ENCODE measurements around the gene GSX2.

GSX2 gene

DNA sequence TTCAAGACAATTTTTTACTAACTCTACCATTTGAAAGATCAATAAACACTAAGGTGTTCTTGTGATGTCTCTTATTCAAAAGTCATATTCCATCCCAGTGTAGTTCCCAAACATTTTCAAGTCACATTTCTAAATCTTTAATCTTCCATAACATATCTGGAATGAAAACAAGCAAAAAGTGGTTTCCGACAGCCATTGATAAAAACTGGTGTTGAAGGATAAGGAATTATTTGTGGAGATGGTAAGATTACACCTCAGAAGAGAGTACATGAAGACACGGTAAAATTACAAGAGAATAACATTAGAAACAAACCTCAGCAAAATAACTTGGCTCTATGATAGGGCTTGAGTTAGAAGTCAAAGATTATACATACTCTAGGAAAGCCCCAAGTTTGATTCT lies 39.8 kb upstream of the GSX2 start:
- Histone ChIP-seq H3K27ac (ENCODE audit: low read depth, low read length) (no peak overlapping the region), H3F3A (ENCODE audit: insufficient read depth) (peaks cover 5% of the 10 kb centered on the region; the same call in 1 of the 2 replicates), H3K9me2 (replicated peaks; ENCODE audit: insufficient read depth, low read length) (no peaks in the 10 kb centered on the region), H2AFZ (ENCODE audit: low read depth, low read length, severe bottlenecking) (no peak overlapping the region), H3K27me3 (ENCODE audit: low read length) (no peaks in the 10 kb centered on the region), H3K9me3 (ENCODE audit: insufficient read depth, low read length) (no peaks in the 10 kb centered on the region), H3K4me2 (ENCODE audit: low read depth, low read length, poor library complexity, severe bottlenecking) (peak overlapping the region; percentile 88), H3K9ac (ENCODE audit: low read length) (no peak overlapping the region), H3K36me3 (ENCODE audit: low read length) (no peaks in the 10 kb centered on the region), H3K4me3 (ENCODE audit: insufficient read depth, low read length, poor library complexity, severe bottlenecking) (no peak overlapping the region), H4K20me1 (ENCODE audit: low read depth, low read length) (no peaks in the 10 kb centered on the region), H3K79me2 (ENCODE audit: insufficient read depth, low read length) (peaks cover 87% of the 10 kb centered on the region)
- no peak for TF ChIP-seq EZH2phosphoT487 (conservative IDR thresholded peaks at IDR 0.05; ENCODE audit: low read length)
- no peak for TF ChIP-seq CTCF (IDR thresholded peaks at IDR 0.05; ENCODE audit: insufficient read depth, low read length, poor library complexity, severe bottlenecking)

- Histone ChIP-seq H4K20me1 (ENCODE audit: low read depth, low read length) (no peaks in the 10 kb centered on the region), H3K27me3 (ENCODE audit: low read length) (no peaks in the 10 kb centered on the region), H3K27ac (ENCODE audit: low read depth, low read length) (no peak overlapping the region), H3K9me2 (replicated peaks; ENCODE audit: insufficient read depth, low read length) (no peaks in the 10 kb centered on the region), H3K79me2 (ENCODE audit: insufficient read depth, low read length) (peaks cover 79% of the 10 kb centered on the region), H3K9me3 (ENCODE audit: insufficient read depth, low read length) (no peaks in the 10 kb centered on the region), H2AFZ (ENCODE audit: low read depth, low read length, severe bottlenecking) (no peak overlapping the region), H3K36me3 (ENCODE audit: low read length) (no peaks in the 10 kb centered on the region), H3K4me3 (ENCODE audit: insufficient read depth, low read length, poor library complexity, severe bottlenecking) (no peak overlapping the region), H3K9ac (ENCODE audit: low read length) (no peak overlapping the region), H3F3A (ENCODE audit: insufficient read depth) (peaks cover 5% of the 10 kb centered on the region; the same call in 1 of the 2 replicates), H3K4me2 (ENCODE audit: low read depth, low read length, poor library complexity, severe bottlenecking) (peak overlapping the region; percentile 88)
- TF ChIP-seq CTCF (IDR thresholded peaks at IDR 0.05; ENCODE audit: insufficient read depth, low read length, poor library complexity, severe bottlenecking) (no peak), EZH2phosphoT487 (conservative IDR thresholded peaks at IDR 0.05; ENCODE audit: low read length) (no peak)
Measured at GRCh38 chr4:54061067-54061466, 38.9 kb upstream of the GSX2 start.

DNA sequence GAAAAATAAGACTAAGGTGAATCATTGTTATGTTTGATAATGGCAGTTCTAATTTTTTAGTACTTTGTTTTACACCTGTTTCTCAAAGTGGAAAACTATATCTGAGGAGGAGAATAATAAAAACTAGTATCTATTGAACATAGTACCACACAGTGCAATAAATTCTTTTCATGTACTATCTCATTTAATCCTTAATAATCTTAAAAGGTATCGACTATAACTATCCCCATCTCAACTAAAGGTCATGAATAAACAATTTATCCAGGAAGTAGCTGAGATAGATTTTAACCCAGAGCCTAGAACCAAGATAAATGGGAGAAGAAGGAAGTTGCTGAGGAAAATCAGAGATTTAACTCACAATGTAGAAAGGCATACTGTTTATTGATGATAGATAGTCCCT lies 38.1 kb upstream of the GSX2 start:
- Histone ChIP-seq H3F3A (ENCODE audit: insufficient read depth) (peaks cover 5% of the 10 kb centered on the region; the same call in 1 of the 2 replicates), H3K9ac (ENCODE audit: low read length) (no peak overlapping the region), H4K20me1 (ENCODE audit: low read depth, low read length) (no peaks in the 10 kb centered on the region), H3K79me2 (ENCODE audit: insufficient read depth, low read length) (peaks cover 71% of the 10 kb centered on the region), H3K27me3 (ENCODE audit: low read length) (no peaks in the 10 kb centered on the region), H3K27ac (ENCODE audit: low read depth, low read length) (no peak overlapping the region), H3K9me2 (replicated peaks; ENCODE audit: insufficient read depth, low read length) (no peaks in the 10 kb centered on the region), H3K4me3 (ENCODE audit: insufficient read depth, low read length, poor library complexity, severe bottlenecking) (no peak overlapping the region), H3K36me3 (ENCODE audit: low read length) (no peaks in the 10 kb centered on the region), H3K4me2 (ENCODE audit: low read depth, low read length, poor library complexity, severe bottlenecking) (peak overlapping the region; percentile 88), H2AFZ (ENCODE audit: low read depth, low read length, severe bottlenecking) (no peak overlapping the region), H3K9me3 (ENCODE audit: insufficient read depth, low read length) (no peaks in the 10 kb centered on the region)
- TF ChIP-seq EZH2phosphoT487 (conservative IDR thresholded peaks at IDR 0.05; ENCODE audit: low read length) (no peak), CTCF (IDR thresholded peaks at IDR 0.05; ENCODE audit: insufficient read depth, low read length, poor library complexity, severe bottlenecking) (no peak)

Data from SU-DHL-6 (cell line).